A673 (cell line): ENCODE data around the gene ZNF23. TPM values are rescaled to one million over a fixed set of nuclear protein-coding genes. Genes with fewer than 3 reads are reported as not detected.

Experiments used
- BruUV-seq: library from RNA; stranded (reverse); fragments of 400-500 nt; replicated peaks from 2 replicates; lab custom pipeline; 2021; lab: Mats Ljungman, UMichigan
- CTCF ChIA-PET: fragments of 300-600 bp; sonication (Branson Sonifier 250); formaldehyde crosslinking; loops from one replicate; lab custom pipeline; 2022; ENCODE audit warnings: antibody characterized with exemption; lab: Charles Lee
- POLR2A ChIA-PET: fragments of 300-600 bp; sonication (Branson Sonifier 250); formaldehyde crosslinking; loops from one replicate; lab custom pipeline; 2022; ENCODE audit warnings: antibody characterized with exemption; ENCODE audit not compliant: low non-redundant PET; lab: Charles Lee
- DNase-seq: peaks from one replicate; pipeline ENCODE4 v3.0.0-alpha.2; 2015; ENCODE audit warnings: low spot score
- H3K27ac ChIP-seq: fragments of 200-600 bp; sonication (generic); 2 replicates; pipeline ENCODE4 v1.5.1; 2016; ENCODE audit warnings: mixed run types, low read depth, mild to moderate bottlenecking, mixed read lengths, antibody characterized with exemption, low read length; ENCODE audit not compliant: poor library complexity, severe bottlenecking
- H3K27me3 ChIP-seq: fragments of 200-600 bp; sonication (generic); replicated peaks from 2 replicates; pipeline ENCODE4 v1.6.1; 2017; ENCODE audit warnings: mixed run types, low read depth, mild to moderate bottlenecking, mixed read lengths, antibody characterized with exemption, low read length; ENCODE audit not compliant: insufficient read depth, poor library complexity
- H3K36me3 ChIP-seq: fragments of 200-600 bp; sonication (generic); 2 replicates; pipeline ENCODE4 v1.6.1; 2016; ENCODE audit warnings: mixed run types, mild to moderate bottlenecking, mixed read lengths, antibody characterized with exemption, low read length; ENCODE audit not compliant: insufficient read depth, poor library complexity, severe bottlenecking
- H3K4me1 ChIP-seq: fragments of 200-600 bp; sonication (generic); 2 replicates; pipeline ENCODE4 v1.6.1; 2017; ENCODE audit warnings: mixed run types, mild to moderate bottlenecking, mixed read lengths, antibody characterized with exemption, low read length; ENCODE audit not compliant: insufficient read depth, poor library complexity, severe bottlenecking
- H3K4me3 ChIP-seq: fragments of 200-600 bp; sonication (generic); 2 replicates; pipeline ENCODE4 v1.5.1; 2016; ENCODE audit warnings: low read depth, mixed run types, mild to moderate bottlenecking, mixed read lengths, low read length; ENCODE audit not compliant: poor library complexity, severe bottlenecking
- H3K9me3 ChIP-seq: fragments of 200-600 bp; sonication (generic); 2 replicates; pipeline ENCODE4 v1.6.1; 2016; ENCODE audit warnings: mixed run types, low read depth, mild to moderate bottlenecking, mixed read lengths, antibody characterized with exemption, low read length; ENCODE audit not compliant: poor library complexity, severe bottlenecking
- EZH2 ChIP-seq: fragments of 200-600 bp; sonication (generic); IDR thresholded peaks from 2 replicates; pipeline ENCODE4 v1.6.1; 2017; ENCODE audit warnings: borderline replicate concordance, low read depth, mild to moderate bottlenecking, mixed read lengths, antibody characterized with exemption, low read length; ENCODE audit not compliant: poor library complexity, severe bottlenecking
- intact Hi-C: fragments of 100-400 bp; cut with micrococcal nuclease; formaldehyde crosslinking; loops from one replicate; pipeline ENCODE4 v1.10.0; 2022; ENCODE audit not compliant: unreplicated experiment
- total RNA-seq: library from RNA; stranded (reverse); gene quantifications from 2 replicates; pipeline ENCODE4 v1.2.3, GENCODE V29; 2021
- TF ChIP-seq, protein P1 (sequence below): fragments of 300-800, 200-600 bp; sonication (generic); conservative IDR thresholded peaks from 2 replicates; pipeline ENCODE4 v1.5.1; 2017; ENCODE audit warnings: low read depth, mild to moderate bottlenecking, antibody characterized with exemption, low read length, moderate library complexity, mixed read lengths

The ZNF23 gene
- total RNA-seq, 1 experiment from 2014 or later = 10.2 TPM

DNA sequence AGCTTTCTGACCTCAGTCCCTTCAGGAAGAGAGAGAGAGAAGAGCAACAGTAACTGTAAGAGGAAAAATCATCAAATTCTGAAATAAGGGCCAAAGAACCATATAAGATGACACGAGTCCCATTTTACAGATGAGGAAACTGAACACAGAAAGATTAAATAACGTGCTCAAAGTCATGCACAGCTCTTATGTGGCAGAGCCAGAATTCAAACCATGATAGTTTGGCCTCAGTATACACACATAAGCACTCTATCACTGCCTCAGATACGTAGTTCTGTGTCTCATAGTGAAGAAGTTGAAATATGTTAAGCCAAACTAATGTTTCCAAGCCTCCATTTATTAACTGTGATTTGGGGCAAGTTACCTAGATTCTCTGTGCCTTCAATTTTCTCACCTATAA, 29.0 kb upstream of the ZNF23 start:
- no TSS peak for BruUV-seq
- CTCF ChIA-PET = no interaction called here
- no peak for DNase-seq
- POLR2A ChIA-PET = no interaction called here
- no peaks in the 10 kb centered on the region for H3K9me3 ChIP-seq
- H3K4me3 ChIP-seq = no peak overlapping the region
- H3K27ac ChIP-seq = no peak overlapping the region
- H3K4me1 ChIP-seq = no peaks in the 10 kb centered on the region
- intact Hi-C loops = no loop called here
- H3K27me3 ChIP-seq = no peaks in the 10 kb centered on the region
- no peak for TF ChIP-seq EZH2
- TF ChIP-seq, protein P1, sequence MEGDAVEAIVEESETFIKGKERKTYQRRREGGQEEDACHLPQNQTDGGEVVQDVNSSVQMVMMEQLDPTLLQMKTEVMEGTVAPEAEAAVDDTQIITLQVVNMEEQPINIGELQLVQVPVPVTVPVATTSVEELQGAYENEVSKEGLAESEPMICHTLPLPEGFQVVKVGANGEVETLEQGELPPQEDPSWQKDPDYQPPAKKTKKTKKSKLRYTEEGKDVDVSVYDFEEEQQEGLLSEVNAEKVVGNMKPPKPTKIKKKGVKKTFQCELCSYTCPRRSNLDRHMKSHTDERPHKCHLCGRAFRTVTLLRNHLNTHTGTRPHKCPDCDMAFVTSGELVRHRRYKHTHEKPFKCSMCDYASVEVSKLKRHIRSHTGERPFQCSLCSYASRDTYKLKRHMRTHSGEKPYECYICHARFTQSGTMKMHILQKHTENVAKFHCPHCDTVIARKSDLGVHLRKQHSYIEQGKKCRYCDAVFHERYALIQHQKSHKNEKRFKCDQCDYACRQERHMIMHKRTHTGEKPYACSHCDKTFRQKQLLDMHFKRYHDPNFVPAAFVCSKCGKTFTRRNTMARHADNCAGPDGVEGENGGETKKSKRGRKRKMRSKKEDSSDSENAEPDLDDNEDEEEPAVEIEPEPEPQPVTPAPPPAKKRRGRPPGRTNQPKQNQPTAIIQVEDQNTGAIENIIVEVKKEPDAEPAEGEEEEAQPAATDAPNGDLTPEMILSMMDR = no peak
- no peaks in the 10 kb centered on the region for H3K36me3 ChIP-seq

DNA sequence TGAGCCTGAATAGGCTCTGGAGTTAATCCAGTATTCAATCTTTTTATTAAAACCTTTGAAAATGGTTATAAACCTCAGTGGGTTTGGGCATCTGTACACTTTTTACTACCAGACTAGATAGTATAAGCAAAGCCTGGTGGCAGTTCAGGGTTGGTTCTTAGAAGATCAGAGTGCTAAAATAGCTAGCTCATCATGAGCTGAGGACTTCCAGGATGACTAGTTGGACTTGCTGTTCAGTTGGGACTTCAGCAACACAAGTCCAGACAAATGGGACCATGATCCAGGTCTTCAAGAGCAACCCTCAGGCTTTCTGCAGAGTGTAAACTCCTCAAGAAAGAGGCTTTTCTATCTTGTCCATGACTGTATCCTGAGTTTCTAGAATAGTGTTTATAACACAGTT, 28.3 kb upstream of the ZNF23 start:
- CTCF ChIA-PET = no interaction called here
- no TSS peak for BruUV-seq
- no peak for DNase-seq
- Histone ChIP-seq H3K4me3 (no peak overlapping the region), H3K27me3 (no peaks in the 10 kb centered on the region), H3K27ac (no peak overlapping the region), H3K36me3 (no peaks in the 10 kb centered on the region), H3K9me3 (no peaks in the 10 kb centered on the region), H3K4me1 (no peaks in the 10 kb centered on the region)
- TF ChIP-seq, protein P1 = no peak
- TF ChIP-seq EZH2 = no peak
- POLR2A ChIA-PET = interaction anchor here (0.5 kb wide), 1 partner anchor 471 kb away, joined by 3 read pairs; no protein-coding TSS in a partner anchor
- intact Hi-C loops = no loop called here

DNA sequence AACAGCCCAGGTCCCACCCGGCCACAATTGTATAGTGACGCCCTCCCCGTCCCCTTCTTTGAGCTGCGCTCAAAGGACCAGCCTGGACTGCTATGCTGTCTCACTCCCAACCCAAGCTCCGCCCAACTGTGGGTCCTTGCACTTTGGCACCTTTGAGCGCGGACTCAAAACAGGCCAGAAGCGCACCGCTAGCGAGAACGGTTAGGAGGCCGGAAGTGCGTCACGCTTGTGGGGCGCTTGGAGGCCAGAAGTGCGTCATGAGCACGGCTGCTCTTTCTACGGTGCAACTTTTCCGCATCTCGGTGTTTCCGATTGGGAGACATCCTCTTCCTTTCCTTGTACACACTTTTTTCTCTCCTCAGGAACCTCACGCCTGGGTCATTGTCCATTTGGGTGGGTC, 27.1 kb upstream of the ZNF23 start, which contains the start of gene ZNF19:
Gene ZNF19 (minus strand): TSS at position 203 of the 400 bp plus-strand sequence. CDS start 7,210 bp downstream, outside the sequence.
- Histone ChIP-seq H3K4me1 (no peaks in the 10 kb centered on the region), H3K4me3 (no peak within 1 kb of the TSS), H3K27ac (no peak within 1 kb of the TSS), H3K27me3 (no peaks in the 10 kb centered on the region), H3K36me3 (no peaks in the 10 kb centered on the region), H3K9me3 (no peaks in the 10 kb centered on the region)
- CTCF ChIA-PET = no interaction called here
- no peak for TF ChIP-seq EZH2
- TF ChIP-seq, protein P1 = no peak
- intact Hi-C loops = no loop called here
- POLR2A ChIA-PET = no interaction called here
- no TSS peak for BruUV-seq
- DNase-seq = no peak
